HTERT RPE-1 (cell line): ENCODE data around the gene GAK.

Experiments used
- in situ Hi-C: fragments of 300-500 bp; cut with MboI; formaldehyde crosslinking; loops from 4 replicates; pipeline ENCODE4 v1.14.3; 2020; ENCODE audit warnings: low sequenced_read_pairs

Gene GAK

DNA sequence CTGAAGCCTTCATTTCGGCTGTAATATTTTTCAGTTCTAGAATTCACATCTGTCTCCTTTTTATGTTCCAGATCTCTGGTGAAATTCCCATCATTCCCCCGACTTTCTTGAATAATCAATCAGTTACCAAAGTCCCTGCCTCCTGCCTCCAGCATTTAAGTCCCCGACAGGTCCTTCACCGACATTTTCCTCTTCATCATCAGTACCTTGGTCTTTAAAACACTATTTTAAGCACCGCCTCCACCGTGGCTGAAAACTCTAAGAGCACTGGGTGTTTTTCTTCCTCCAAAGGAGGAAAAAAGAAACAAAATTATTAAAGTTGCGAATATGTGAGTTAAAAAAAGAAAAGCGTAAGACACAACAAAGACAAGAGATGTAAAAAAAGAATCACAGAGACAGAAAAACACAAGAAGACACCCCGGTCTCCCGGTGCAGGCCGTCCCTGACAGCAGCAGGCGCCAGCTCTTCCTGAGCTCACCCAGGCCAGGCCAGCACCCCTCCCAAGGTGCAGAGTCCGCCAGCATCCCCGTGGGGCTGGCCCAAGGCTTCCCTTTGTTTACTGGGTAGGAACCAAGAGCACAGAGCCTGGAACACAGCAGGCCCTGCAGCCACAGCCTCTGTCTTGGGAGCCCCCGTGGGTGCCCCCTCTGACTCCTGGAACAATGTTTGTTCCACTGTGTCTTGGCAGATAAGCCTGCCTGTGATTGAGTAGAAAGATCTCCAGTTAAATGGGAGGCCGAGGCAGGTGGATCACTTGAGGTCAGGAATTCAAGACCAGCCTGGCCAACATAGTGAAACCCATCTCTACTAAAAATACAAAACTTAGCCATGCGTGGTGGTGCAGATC is 56.9 kb downstream of the GAK start:
- in situ Hi-C loops: no loop called here

DNA sequence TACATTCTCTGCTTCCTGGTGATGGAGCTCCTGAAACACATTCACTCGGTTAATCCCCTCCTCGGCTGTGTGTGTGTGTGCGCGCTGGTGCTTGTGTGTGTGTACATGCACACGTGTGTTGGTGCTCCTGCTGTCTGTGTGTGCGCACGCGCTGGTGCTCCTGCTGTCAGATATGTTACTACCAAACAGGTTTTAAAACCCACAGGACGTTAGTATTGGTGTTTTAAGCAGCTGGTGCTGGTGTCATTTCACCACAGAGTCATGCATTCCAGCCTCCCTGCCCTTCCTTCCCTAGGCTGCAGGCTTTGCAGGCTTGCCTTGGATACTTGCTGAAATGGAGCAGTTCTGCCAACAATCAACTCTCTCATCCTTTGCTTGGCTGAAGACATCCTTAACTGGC is 58.1 kb downstream of the GAK start:
- in situ Hi-C loops: no loop called here

DNA sequence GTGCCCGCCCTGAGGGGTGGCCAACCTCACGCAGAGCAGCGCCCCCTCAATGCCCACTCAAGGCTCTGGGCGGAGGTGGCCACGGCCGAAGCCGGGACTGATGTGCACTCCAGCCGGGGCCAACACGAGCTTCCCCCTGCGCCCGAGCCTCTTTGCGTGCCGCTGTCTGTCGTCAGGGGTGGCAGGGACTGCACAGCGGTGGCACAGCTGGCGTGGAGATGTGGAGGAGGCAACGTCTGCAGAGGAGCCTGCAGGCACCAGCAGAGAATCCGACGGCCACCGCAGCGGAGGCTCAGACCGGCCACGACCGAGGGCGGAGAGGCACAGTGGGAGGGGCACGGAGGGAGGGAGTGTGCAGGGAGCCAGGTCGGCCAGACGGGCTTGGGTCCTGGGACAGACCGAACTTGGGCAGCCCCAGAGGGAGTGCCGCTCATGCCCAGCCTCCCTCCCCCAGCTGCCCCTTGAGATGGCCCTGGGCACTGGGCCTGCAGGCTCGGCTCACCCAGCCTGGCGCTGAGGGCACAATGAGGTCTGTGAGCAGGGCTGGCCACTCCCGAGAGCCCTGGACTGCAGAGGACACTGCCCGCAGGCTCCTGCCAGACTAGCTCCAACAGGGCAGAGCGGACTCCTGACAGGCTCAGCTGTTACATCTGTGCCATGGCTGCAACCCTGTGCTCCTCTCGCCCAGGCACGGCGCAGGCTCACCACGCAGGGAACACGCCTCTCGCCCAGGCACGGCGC is 59.7 kb downstream of the GAK start:
- in situ Hi-C loops: no loop called here

DNA sequence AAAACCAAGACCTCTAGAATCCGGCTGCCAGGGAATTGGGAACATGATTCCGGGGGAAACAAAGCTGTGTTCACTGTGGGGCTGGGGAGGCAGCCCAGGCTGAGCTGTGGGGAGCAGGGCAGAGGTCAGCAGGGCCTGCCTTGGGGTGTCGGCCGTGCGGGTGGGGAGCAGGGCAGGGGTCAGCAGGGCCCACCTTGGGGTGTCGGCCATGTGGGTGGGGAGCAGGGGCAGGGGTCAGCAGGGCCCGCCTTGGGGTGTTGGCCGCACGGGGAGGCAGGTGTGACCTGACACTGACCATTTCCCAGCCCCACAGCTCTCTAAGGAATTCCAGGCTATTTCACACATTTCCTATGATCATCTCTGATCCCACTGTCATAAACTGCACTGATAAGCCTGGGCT is 60.6 kb downstream of the GAK start:
- in situ Hi-C loops: no loop called here

DNA sequence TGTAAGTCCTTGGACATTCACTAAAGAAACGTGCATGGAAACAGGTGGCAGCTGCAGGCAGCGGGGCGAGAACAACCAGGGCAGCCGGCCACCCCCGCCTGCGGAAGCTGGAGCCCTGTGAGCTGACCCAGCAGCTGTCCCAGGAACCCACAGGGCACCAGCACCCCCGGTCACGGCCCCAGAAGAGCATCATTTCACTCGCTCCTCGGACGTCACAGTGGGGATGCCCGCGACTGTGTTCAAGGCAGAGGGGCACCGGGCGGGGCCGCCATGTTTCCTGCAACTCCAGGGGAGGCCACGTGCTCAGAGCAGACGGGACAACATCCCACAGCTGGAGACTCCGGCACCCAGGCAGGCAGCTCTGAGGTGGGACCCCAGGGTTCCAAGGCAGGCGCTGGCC is 61.2 kb downstream of the GAK start:
- in situ Hi-C loops: no loop called here

DNA sequence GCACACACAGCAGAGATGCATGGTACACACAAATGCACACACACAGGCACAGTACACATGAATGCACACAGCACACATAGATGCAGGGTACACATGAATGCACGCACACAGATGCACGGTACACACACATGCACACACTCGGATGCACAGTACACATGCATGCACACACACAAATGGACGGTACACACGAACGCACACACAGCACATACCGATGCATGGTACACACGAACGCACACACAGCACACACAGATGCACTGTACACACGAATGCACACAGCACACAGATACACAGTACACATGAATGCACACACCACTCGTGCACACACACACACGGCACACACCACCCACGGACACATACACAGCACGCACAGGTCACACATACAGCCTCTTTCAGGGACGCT is 62.3 kb downstream of the GAK start:
- in situ Hi-C loops: no loop called here

DNA sequence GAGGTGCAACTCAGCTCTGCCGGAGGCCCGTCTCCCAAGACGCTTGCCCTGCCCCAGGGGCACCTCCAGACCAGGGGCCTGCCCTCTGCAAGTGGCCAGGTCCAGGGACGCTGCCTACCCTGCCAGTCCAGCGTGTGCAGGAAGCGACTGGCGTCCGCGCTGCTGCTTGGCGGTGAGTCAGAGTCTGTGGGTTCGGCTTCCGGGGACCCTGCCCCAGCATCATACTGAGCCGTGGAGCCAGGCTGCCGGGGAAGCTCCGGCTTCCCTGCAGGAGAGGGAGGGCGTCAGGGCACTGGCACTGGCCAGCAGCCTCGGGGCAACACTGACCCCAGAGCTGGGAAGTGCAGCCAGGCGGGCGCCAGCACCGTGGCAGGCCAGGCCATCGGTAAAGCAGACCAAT is 63.7 kb downstream of the GAK start:
- in situ Hi-C loops: no loop called here

DNA sequence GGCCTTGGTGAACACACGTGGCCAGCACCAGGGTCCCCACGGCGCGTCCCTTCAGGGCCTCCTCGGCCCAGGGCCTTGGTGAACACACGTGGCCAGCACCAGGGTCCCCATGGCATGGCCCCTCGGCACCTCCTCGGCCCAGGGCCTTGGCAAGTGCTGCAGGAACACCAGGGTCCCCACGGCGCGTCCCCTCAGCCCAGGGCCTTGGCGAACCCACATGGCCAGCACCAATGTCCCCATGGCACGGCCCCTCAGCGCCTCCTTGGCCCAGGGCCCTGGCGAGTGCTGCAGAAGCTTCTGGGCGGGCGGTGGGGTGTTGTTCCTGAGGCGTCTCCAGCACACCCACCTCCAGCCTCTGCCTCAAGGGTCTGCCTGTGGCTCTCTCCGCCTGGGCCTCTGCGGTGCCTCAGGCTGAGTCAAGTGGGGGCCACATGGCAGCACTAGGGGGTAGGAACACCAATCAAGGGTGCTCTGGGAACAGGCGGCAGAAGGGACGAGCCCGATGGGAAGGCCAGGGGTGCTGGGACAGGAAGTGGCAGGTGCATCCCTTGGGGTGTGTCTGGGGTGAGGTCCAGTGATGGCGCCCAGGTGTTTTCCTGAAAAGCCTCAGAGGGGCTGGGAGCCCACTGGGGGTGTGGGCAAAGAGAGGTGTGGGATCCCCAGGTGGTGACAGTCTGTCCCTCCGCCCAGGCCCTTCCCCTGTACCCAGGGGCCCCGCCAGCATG is 64.4 kb downstream of the GAK start:
- in situ Hi-C loops: no loop called here

DNA sequence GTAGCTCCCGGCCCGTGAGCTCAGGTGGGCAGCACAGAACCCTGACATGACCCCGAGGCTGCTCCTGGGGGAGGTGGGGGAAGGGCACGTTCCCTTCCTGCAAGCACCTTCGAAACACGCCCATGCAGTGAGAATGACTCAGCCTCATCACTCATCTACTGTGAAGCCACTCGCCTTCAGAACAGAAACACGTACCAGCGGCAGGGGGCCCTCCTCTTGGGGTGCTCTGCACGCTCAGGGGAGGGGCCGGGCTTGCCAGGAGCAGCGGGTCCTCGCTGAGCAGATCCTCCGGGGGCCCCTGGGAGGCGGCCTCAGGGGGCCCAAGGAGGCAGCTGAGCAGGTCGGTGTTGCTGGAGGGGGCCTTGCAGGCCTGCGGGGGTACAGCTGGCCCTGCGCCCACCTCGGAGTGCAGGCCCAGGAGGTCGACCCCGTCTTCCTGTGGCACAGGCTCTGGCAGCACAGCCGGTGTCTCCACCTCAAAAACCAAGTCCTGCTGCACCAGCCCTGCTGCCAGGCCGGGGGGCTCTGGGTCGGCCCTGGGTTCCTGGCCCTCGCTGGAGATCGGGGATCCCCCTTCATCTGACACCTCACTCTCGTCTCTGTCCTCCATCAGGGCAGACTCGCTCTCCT is 65.2 kb downstream of the GAK start:
- in situ Hi-C loops: no loop called here

DNA sequence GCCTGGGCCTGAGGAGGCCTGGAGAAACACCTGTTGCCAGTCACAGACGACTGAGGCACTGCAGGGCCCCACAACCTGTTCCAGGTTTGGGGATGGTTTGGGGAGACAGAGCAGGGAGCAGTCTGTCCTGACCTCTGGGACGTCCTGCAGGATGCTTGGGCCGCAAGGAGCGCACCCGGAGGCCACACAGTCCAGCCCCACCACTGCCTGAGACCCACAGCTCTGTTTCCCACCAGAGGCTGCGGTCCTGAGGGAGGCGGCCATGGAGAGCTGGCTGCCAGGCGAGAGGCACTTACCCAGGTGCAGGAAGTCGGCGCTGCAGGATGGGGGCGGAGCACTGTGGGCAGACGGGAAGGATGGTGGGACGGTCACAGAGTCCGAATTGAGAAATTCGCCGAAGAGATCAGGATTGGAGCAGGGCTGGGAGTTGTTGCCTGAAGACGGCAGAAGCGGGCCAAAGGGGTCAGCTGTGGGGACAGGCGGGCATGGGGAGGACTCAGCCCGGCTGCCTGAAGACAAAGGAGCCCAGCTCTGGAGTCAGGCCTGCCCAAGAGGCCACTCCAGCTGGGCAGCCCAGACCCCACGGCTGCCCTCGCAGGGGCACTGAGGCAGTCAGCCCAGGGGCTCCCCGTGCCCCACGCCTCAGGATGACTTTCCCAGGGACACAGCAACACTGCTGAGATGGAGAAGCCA is 65.9 kb downstream of the GAK start:
- in situ Hi-C loops: no loop called here

DNA sequence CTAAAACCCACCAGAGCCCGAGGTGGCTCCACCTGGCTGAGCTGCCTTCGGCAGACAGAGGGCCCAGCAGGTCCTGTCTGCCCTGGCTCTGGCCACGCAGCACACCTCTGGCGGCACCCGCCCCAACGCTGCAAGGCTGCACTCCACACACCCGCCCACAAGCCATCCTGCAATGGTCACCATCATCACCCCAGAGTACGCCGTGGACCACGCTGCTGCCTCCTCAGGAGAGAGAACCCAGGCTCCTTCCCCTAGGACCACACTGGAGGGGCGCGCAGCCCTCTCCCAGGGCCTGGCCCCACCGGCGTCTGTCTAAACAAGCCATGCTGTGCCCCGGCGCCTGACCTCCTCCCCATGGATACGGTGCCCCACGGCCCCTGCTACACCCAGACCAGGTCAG is 66.5 kb downstream of the GAK start:
- in situ Hi-C loops: no loop called here

DNA sequence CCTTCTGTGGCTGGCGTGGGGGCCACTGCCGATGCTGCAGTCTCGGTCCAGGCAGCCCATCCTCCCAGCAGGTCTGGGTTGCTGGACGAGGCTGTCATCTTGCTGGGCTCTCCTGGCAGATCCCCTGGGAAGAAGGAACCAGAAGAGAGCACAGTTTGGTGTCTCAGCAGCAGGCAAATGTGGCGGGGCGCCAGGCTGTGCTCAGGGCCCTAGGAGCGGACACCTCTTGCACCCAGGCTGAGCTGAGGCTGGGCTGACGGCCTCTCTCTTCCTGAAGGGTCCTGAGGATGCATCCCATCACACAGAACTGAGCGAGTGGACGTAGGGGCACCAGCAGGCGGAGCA is 67.0 kb downstream of the GAK start:
- in situ Hi-C loops: no loop called here

DNA sequence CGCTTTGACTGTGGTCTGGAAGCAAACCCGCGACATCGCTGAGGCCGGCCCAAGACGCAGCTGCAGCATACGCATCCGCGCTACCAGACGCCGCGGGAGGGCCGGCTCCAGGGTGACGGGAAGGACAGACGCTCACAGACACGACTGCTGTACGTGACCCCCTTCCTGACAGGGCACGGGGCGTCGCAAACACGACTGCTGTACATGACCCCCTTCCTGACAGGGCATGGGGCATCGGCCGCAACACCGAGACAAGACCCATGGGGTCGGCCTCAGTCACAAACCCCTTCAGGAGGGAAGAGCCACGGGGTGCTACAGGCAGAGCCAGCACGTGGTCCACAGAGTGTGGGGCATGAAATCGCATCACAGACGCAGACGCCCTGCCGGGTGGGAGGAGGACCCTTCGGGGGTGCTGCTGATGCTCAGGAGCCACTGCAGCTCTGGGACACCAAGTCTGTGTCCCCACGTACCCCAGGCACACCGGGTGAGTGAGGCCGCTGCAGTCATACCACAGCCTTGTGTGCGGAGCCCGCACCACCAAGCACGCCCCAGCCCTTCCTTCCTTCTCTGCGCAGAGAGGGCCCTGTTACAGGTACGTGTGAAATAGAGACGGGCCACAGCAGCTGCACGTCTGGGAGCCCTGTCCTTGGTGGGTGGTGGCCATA is 67.5 kb downstream of the GAK start:
- in situ Hi-C loops: no loop called here

DNA sequence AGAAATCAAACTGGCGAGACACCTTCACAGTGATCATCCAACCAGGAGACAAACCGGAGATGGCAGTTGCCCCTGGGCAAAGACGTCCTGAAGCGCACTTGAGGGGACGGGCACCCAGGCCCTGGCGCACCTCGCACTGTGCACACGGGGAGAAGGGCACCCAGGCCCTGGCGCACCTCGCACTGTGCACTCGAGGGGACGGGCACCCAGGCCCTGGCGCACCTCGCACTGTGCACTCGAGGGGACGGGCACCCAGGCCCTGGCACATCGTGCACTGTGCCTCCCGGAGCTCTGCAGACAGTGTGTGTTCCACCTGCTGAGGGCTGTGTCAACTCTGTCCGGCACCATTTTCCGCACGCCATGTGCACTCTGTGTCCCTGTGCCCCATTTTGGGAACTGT is 71.6 kb downstream of the GAK start:
- in situ Hi-C loops: no loop called here

DNA sequence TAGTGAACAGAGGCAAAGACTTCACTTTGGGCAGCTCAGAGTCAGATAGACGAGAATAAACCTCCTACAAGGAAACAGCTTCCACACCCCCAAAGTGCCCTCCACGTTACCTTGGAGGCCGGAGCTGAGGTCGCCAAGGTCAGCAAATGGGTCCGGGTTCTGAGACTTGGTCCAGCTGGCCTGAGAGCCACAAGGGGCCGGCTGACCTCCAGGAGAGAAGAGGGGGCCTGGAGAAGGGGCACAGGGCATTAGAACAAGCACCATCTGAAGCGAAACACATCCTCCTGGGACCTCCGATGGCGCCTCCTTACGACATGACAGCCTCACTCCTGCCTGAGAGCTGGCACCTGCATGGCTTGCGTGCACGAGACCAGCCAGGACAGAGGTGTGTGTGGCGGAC is 72.6 kb downstream of the GAK start:
- in situ Hi-C loops: no loop called here

DNA sequence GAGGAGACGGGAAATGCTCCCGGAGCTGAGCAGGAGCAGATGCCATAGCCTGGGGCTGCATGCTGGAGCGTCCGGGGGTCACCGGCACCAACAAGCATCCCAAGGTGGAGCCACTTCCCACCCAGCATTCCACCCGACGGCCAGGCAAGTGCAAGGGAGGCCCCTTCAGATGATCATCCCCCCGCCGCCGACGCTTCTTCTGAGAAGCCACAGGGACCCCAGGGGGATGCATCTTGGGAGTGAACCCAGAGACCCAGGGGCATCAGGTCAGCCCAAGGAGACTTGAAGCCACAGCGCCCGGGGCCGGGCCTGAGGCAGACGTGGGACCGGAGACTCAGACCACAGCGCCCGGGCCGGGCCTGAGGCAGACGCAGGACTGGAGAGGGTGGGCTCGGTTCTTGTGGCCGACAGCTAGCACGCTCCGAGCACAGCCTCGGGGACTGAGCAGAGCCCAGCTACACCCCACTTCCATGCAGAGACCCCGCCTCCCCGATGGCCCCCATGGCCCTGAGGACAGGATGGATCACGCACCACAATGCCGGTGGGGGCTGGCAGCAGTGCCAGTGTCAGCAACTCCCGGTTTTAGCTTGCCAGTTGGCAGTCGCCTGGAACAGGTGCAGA is 73.2 kb downstream of the GAK start:
- in situ Hi-C loops: no loop called here

DNA sequence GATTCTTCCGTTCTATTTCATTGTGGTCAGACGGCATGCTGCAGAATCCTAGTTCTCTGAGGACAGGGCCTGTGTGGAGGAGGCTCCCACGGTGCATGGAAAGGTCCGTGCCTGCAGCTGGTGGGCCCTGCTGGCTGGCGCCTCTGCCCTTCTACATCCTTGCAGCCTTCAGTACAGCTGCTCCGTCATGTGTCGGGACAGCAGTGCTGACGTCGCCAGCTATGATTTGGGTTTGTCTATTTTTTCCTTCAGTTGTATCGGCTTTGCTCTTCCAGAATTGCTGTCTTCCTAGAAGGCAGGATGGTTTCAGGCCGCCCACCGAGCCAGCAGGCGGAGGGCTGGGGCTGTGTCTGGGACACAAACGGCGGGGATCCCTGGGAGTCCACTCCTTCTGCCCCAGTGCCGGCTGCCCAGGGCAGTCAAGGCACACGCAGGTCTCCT is 74.1 kb downstream of the GAK start:
- in situ Hi-C loops: no loop called here

DNA sequence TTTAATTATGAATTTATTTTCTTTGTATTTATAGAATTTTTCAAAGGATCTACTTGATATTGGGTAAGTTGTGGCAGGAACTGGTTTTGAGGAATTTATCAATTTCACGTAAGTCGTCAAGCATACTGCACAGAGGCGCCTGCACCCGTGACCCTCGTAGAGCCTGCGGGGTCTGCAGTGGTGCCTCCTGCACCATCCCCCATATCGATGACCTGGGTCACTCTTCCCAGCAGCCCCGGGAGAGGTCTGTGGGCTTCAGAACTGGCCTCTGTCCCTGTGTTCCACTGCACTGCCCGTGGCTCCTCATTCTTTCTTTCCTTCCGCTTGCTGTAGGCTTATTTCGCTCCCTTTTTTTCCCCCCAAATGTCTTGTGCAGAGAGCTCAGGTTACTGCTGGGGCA is 74.7 kb downstream of the GAK start:
- in situ Hi-C loops: no loop called here

DNA sequence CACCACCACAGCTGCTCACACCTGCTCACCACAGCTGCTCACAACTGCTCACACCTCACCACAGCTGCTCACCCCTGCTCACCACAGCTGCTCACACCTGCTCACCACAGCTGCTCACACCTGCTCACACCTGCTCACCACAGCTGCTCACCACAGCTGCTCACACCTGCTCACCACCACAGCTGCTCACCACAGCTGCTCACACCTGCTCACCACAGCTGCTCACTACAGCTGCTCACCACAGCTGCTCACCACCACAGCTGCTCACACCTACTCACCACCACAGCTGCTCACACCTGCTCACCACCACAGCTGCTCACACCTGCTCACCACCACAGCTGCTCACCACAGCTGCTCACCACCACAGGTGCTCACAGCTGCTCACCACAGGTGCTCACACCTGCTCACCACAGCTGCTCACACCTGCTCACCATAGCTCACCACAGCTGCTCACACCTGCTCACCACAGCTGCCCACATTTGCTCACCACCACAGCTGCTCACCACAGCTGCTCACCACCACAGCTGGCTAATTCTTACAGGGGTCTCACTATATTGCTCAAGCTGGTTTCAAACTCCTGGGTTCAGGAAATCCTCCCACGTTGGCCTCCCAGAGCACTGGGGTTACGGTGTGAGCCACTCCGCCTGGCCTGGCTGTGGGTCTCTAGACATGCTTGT is 75.8 kb downstream of the GAK start:
- in situ Hi-C loops: no loop called here
